Neuronal stem cell (in vitro differentiated cells): Measurements from ENCODE around the gene SYT13.
A peak's percentile ranks its signal among the peaks of the same experiment; 100 is the strongest.

Experiments used
- DNase-seq: peaks from one replicate; pipeline ENCODE4 v3.0.0-alpha.2; 2013; ENCODE audit warnings: low spot score
- H2AFZ ChIP-seq: one replicate; pipeline ENCODE4 v1.6.1; 2013; ENCODE audit warnings: mild to moderate bottlenecking, low read length, inconsistent platforms
- H2AK5ac ChIP-seq: 2 replicates; pipeline ENCODE4 v1.6.1; 2013; ENCODE audit warnings: low read depth, mild to moderate bottlenecking, inconsistent platforms, low read length, moderate library complexity, mixed read lengths
- H2BK120ac ChIP-seq: 2 replicates; pipeline ENCODE4 v1.6.1; 2013; ENCODE audit warnings: low read depth, mild to moderate bottlenecking, inconsistent platforms, low read length, moderate library complexity, mixed read lengths
- H2BK12ac ChIP-seq: one replicate; pipeline ENCODE4 v1.6.1; 2013; ENCODE audit warnings: low read length, inconsistent platforms
- H2BK15ac ChIP-seq: 2 replicates; pipeline ENCODE4 v1.6.1; 2013; ENCODE audit warnings: mild to moderate bottlenecking, low read length, inconsistent platforms, mixed read lengths
- H2BK5ac ChIP-seq: one replicate; pipeline ENCODE4 v1.6.1; 2013; ENCODE audit warnings: inconsistent platforms, mild to moderate bottlenecking, low read length, moderate library complexity
- H3K14ac ChIP-seq: one replicate; pipeline ENCODE4 v1.6.1; 2013; ENCODE audit warnings: low read length, inconsistent platforms
- H3K18ac ChIP-seq: 2 replicates; pipeline ENCODE4 v1.6.1; 2013; ENCODE audit warnings: low read length, inconsistent platforms
- H3K23ac ChIP-seq: 2 replicates; pipeline ENCODE4 v1.6.1; 2013; ENCODE audit warnings: low read depth, mild to moderate bottlenecking, mixed read lengths, low read length, inconsistent platforms; ENCODE audit not compliant: poor library complexity
- H3K27ac ChIP-seq: replicated peaks from 3 replicates; pipeline ENCODE4 v1.5.1; 2013; ENCODE audit warnings: low read length, inconsistent platforms
- H3K27me3 ChIP-seq, 3 experiments: 2 replicates each; pipeline ENCODE4 v1.6.1; 2013; ENCODE audit warnings: low read length in 3 of 3, mild to moderate bottlenecking in 2 of 3, inconsistent platforms in 1 of 3, low read depth in 1 of 3, mixed read lengths in 1 of 3, moderate library complexity in 1 of 3; ENCODE audit not compliant: control insufficient read depth in 3 of 3, insufficient read depth in 3 of 3
- H3K36me3 ChIP-seq, 2 donors: replicated peaks in 1 of 2; 2 replicates each; pipeline ENCODE4 v1.6.1; 2013; ENCODE audit warnings: low read length in 2 of 2; ENCODE audit not compliant: control insufficient read depth in 2 of 2, insufficient read depth in 2 of 2
- H3K4ac ChIP-seq: 2 replicates; pipeline ENCODE4 v1.6.1; 2013; ENCODE audit warnings: inconsistent platforms, mild to moderate bottlenecking, low read length, moderate library complexity
- H3K4me1 ChIP-seq, 2 donors: 1 replicate in 1 of 2; 2 replicates in 1 of 2; pipeline ENCODE4 v1.6.1; 2013; ENCODE audit warnings: low read length in 2 of 2, low read depth in 1 of 2; ENCODE audit not compliant: control insufficient read depth in 2 of 2, insufficient read depth in 1 of 2
- H3K4me2 ChIP-seq: one replicate; pipeline ENCODE4 v1.6.1; 2013; ENCODE audit warnings: mild to moderate bottlenecking, low read length, inconsistent platforms; ENCODE audit not compliant: insufficient read depth, poor library complexity, severe bottlenecking
- H3K4me3 ChIP-seq, 2 donors: 2 replicates each; pipeline ENCODE4 v1.5.1; 2013; ENCODE audit warnings: low read length in 2 of 2, mild to moderate bottlenecking in 2 of 2, inconsistent platforms in 1 of 2, moderate library complexity in 1 of 2
- H3K79me1 ChIP-seq: one replicate; pipeline ENCODE4 v1.6.1; 2013; ENCODE audit warnings: low read depth, mild to moderate bottlenecking, inconsistent platforms, low read length, moderate library complexity
- H3K9ac ChIP-seq: one replicate; pipeline ENCODE4 v1.6.1; 2013; ENCODE audit warnings: mild to moderate bottlenecking, low read depth, low read length, inconsistent platforms; ENCODE audit not compliant: poor library complexity
- H3K9me3 ChIP-seq, 2 donors: replicated peaks in 1 of 2; 2 replicates each; pipeline versions ENCODE3 to v1.6.1; 2013; ENCODE audit warnings: low read length in 2 of 2, mild to moderate bottlenecking in 2 of 2, inconsistent platforms in 1 of 2, low read depth in 1 of 2, mixed read lengths in 1 of 2, moderate library complexity in 1 of 2; ENCODE audit not compliant: control insufficient read depth in 2 of 2, insufficient read depth in 1 of 2
- H4K8ac ChIP-seq: one replicate; pipeline ENCODE4 v1.6.1; 2013; ENCODE audit warnings: low read depth, mild to moderate bottlenecking, inconsistent platforms, low read length, moderate library complexity
- H4K91ac ChIP-seq: one replicate; pipeline ENCODE4 v1.6.1; 2013; ENCODE audit warnings: low read length, low read depth, mild to moderate bottlenecking, inconsistent platforms; ENCODE audit not compliant: poor library complexity
- WGBS, 2 donors: extraction: QIAGEN DNeasy Blood & Tissue Kit; methylation state at CpG; one replicate each; pipeline ENCODE4 v1.1.7; 2013; ENCODE audit warnings: missing lambda C conversion rate in 2 of 2, mixed read lengths in 1 of 2; ENCODE audit not compliant: insufficient read length in 2 of 2, insufficient replicate concordance in 1 of 2; ENCODE audit errors: extremely low coverage in 2 of 2; 5-methylcytosine and 5-hydroxymethylcytosine counted together

Gene SYT13

GRCh38 chr11:45232341-45233080 is 53.6 kb downstream of the SYT13 start:
- H2BK120ac ChIP-seq = no peak overlapping the region
- H2AFZ ChIP-seq = no peak overlapping the region
- no peak overlapping the region for H3K9ac ChIP-seq
- peaks cover 0 to 3% of the 10 kb centered on the region in 2 donors for H3K4me1 ChIP-seq
- no peak overlapping the region for H4K91ac ChIP-seq
- no peak overlapping the region for H3K4me2 ChIP-seq
- no peak overlapping the region for H2BK12ac ChIP-seq
- no peak overlapping the region for H2BK15ac ChIP-seq
- no peak overlapping the region for H3K4ac ChIP-seq
- H3K27ac ChIP-seq = no peak overlapping the region
- no peak overlapping the region for H4K8ac ChIP-seq
- no peaks in the 10 kb centered on the region for H3K9me3 ChIP-seq
- no peak overlapping the region for H3K4me3 ChIP-seq
- WGBS, 2 donors = no CpG with 5 or more reads among the region's 5 CpGs
- H3K27me3 ChIP-seq = peaks cover 0 to 5% (median 0%) of the 10 kb centered on the region in 3 experiments
- no peak overlapping the region for H3K23ac ChIP-seq
- H3K36me3 ChIP-seq = peaks cover 0 to 7% of the 10 kb centered on the region in 2 donors
- no peak overlapping the region for H2AK5ac ChIP-seq
- H3K79me1 ChIP-seq = no peaks in the 10 kb centered on the region
- no peak overlapping the region for H3K18ac ChIP-seq
- H2BK5ac ChIP-seq = no peak overlapping the region
- DNase-seq = no peak
- H3K14ac ChIP-seq = no peak overlapping the region

GRCh38 chr11:45229401-45230020 is 56.6 kb downstream of the SYT13 start:
- Histone ChIP-seq H3K4me1 (peaks cover 0 to 3% of the 10 kb centered on the region in 2 donors), H2BK5ac (no peak overlapping the region), H3K4me2 (no peak overlapping the region), H3K23ac (no peak overlapping the region), H3K14ac (no peak overlapping the region), H3K36me3 (peaks cover 11 to 30% of the 10 kb centered on the region in 2 donors), H3K18ac (no peak overlapping the region), H4K8ac (no peak overlapping the region), H2AFZ (no peak overlapping the region), H3K9ac (no peak overlapping the region), H3K4ac (no peak overlapping the region), H2BK12ac (no peak overlapping the region), H2BK15ac (no peak overlapping the region), H3K4me3 (no peak overlapping the region), H3K27me3 (no peaks in the 10 kb centered on the region), H3K9me3 (peaks cover 0 to 1% of the 10 kb centered on the region in 2 donors), H3K27ac (no peak overlapping the region), H2BK120ac (no peak overlapping the region), H3K79me1 (no peaks in the 10 kb centered on the region), H2AK5ac (no peak overlapping the region), H4K91ac (no peak overlapping the region)
- WGBS, 2 donors = no CpG with 5 or more reads among the region's 5 CpGs
- no peak for DNase-seq

DNA sequence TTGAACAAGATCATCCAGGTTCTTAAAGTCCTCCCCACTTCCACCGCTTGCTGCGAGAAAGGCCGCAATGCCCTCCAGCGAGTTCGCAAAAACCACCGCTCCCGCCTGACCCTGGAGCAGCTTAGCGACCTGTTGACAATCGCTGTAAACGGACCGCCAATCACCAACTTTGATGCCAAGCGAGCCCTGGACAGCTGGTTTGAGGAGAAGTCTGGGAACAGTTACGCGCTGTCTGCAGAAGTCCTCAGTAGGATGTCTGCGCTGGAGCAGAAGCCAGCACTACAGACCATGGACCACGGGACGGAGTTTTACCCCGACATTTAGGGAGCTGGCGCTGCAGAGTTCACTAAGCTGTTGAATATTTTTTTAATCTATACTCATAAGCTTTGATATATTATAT is 58.3 kb downstream of the SYT13 start:
- no peak overlapping the region for H3K4me3 ChIP-seq
- no peak overlapping the region for H3K9ac ChIP-seq
- no peak overlapping the region for H3K14ac ChIP-seq
- peaks cover 11 to 30% of the 10 kb centered on the region in 2 donors for H3K36me3 ChIP-seq
- no peak overlapping the region for H3K18ac ChIP-seq
- no peaks in the 10 kb centered on the region for H3K27me3 ChIP-seq
- no peak overlapping the region for H2AK5ac ChIP-seq
- no peaks in the 10 kb centered on the region for H3K79me1 ChIP-seq
- H2BK12ac ChIP-seq = no peak overlapping the region
- no peak overlapping the region for H2AFZ ChIP-seq
- H3K4ac ChIP-seq = no peak overlapping the region
- H3K23ac ChIP-seq = no peak overlapping the region
- H4K91ac ChIP-seq = no peak overlapping the region
- H4K8ac ChIP-seq = no peak overlapping the region
- no CpG with 5 or more reads among the region's 19 CpGs for WGBS, 2 donors
- H3K9me3 ChIP-seq = peaks cover 0 to 1% of the 10 kb centered on the region in 2 donors
- H2BK5ac ChIP-seq = no peak overlapping the region
- no peak overlapping the region for H2BK120ac ChIP-seq
- H2BK15ac ChIP-seq = no peak overlapping the region
- H3K27ac ChIP-seq = no peak overlapping the region
- no peak for DNase-seq
- no peaks in the 10 kb centered on the region for H3K4me1 ChIP-seq
- no peak overlapping the region for H3K4me2 ChIP-seq

- Histone ChIP-seq H3K9ac (no peak overlapping the region), H3K4me2 (no peak overlapping the region), H3K9me3 (peaks cover 0 to 1% of the 10 kb centered on the region in 2 donors), H3K23ac (peak overlapping the region; percentile 69), H2BK5ac (peak overlapping the region; percentile 14), H3K4me3 (no peak overlapping the region), H3K79me1 (no peaks in the 10 kb centered on the region), H3K4me1 (no peaks in the 10 kb centered on the region), H4K91ac (no peak overlapping the region), H3K27me3 (no peaks in the 10 kb centered on the region), H3K18ac (no peak overlapping the region), H2BK120ac (no peak overlapping the region), H2BK15ac (no peak overlapping the region), H2BK12ac (no peak overlapping the region), H2AK5ac (no peak overlapping the region), H3K4ac (no peak overlapping the region), H4K8ac (peak overlapping the region; percentile 68), H3K14ac (peak overlapping the region; percentile 17), H2AFZ (no peak overlapping the region), H3K36me3 (peaks cover 11 to 30% of the 10 kb centered on the region in 2 donors), H3K27ac (no peak overlapping the region)
- no peak for DNase-seq
- WGBS, 2 donors = no CpG with 5 or more reads among the region's 21 CpGs
These were observed 59.2 kb downstream of the SYT13 start for GRCh38 chr11:45226901-45227300.
